HEK293 (cell line): Measurements from ENCODE around the gene FGFR3.

Experiments used
- BCL6B ChIP-seq: fragments of 450-650 bp; formaldehyde crosslinking; IDR thresholded peaks from 2 replicates; pipeline ENCODE4 v1.5.1; 2017; ENCODE audit warnings: missing biosample characterization, missing genetic modification characterization
- GLI4 ChIP-seq: fragments of 450-650 bp; formaldehyde crosslinking; IDR thresholded peaks from 2 replicates; pipeline ENCODE4 v1.5.1; 2016; ENCODE audit warnings: missing biosample characterization, missing genetic modification characterization
- GLIS1 ChIP-seq: fragments of 450-650 bp; formaldehyde crosslinking; IDR thresholded peaks from 2 replicates; pipeline ENCODE4 v1.5.1; 2016; ENCODE audit warnings: missing biosample characterization, missing genetic modification characterization
- HOXD13 ChIP-seq: sonication (generic); formaldehyde crosslinking; IDR thresholded peaks from 2 replicates; pipeline ENCODE4 v1.8.0; 2022; ENCODE audit warnings: missing genetic modification reagents, borderline replicate concordance
- KLF7 ChIP-seq: fragments of 450-650 bp; formaldehyde crosslinking; IDR thresholded peaks from 2 replicates; pipeline ENCODE4 v1.5.1; 2016; ENCODE audit warnings: missing biosample characterization, missing genetic modification characterization, borderline replicate concordance
- SALL2 ChIP-seq: fragments of 450-650 bp; formaldehyde crosslinking; IDR thresholded peaks from 2 replicates; pipeline ENCODE4 v1.5.0; 2017; ENCODE audit warnings: missing biosample characterization, mild to moderate bottlenecking, missing genetic modification characterization, borderline replicate concordance
- YY1 ChIP-seq: fragments of 450-650 bp; formaldehyde crosslinking; IDR thresholded peaks from 2 replicates; pipeline ENCODE4 v1.5.1; 2018; ENCODE audit warnings: missing biosample characterization, missing genetic modification characterization
- ZBTB11 ChIP-seq: fragments of 450-650 bp; formaldehyde crosslinking; conservative IDR thresholded peaks from 2 replicates; pipeline ENCODE4 v1.5.1; 2016; ENCODE audit warnings: low read depth, missing biosample characterization, missing genetic modification characterization
- ZBTB7A ChIP-seq: fragments of 450-650 bp; formaldehyde crosslinking; IDR thresholded peaks from 2 replicates; pipeline ENCODE4 v1.5.1; 2016; ENCODE audit warnings: low read depth, missing biosample characterization, missing genetic modification characterization
- ZEB2 ChIP-seq: fragments of 450-650 bp; formaldehyde crosslinking; IDR thresholded peaks from 2 replicates; pipeline ENCODE4 v1.5.1; 2016; ENCODE audit warnings: missing biosample characterization, missing genetic modification characterization
- ZFP37 ChIP-seq: fragments of 450-650 bp; formaldehyde crosslinking; IDR thresholded peaks from 2 replicates; pipeline ENCODE4 v1.5.1; 2016; ENCODE audit warnings: missing biosample characterization, missing genetic modification characterization
- ZNF10 ChIP-seq: fragments of 450-650 bp; formaldehyde crosslinking; IDR thresholded peaks from 2 replicates; pipeline ENCODE4 v1.5.1; 2017; ENCODE audit warnings: missing biosample characterization, missing genetic modification characterization
- ZNF148 ChIP-seq: fragments of 450-650 bp; formaldehyde crosslinking; IDR thresholded peaks from 2 replicates; pipeline ENCODE4 v1.5.0; 2017; ENCODE audit warnings: missing biosample characterization, missing genetic modification characterization, borderline replicate concordance
- ZNF157 ChIP-seq: fragments of 450-650 bp; formaldehyde crosslinking; IDR thresholded peaks from 2 replicates; pipeline ENCODE4 v1.5.1; 2016; ENCODE audit warnings: missing biosample characterization, missing genetic modification characterization
- ZNF16 ChIP-seq: fragments of 450-650 bp; formaldehyde crosslinking; IDR thresholded peaks from 2 replicates; pipeline ENCODE4 v1.5.1; 2016; ENCODE audit warnings: low read depth, missing biosample characterization, missing genetic modification characterization
- ZNF18 ChIP-seq: fragments of 450-650 bp; formaldehyde crosslinking; IDR thresholded peaks from 2 replicates; pipeline ENCODE4 v1.5.1; 2016; ENCODE audit warnings: missing biosample characterization, missing genetic modification characterization
- ZNF202 ChIP-seq: fragments of 450-650 bp; formaldehyde crosslinking; IDR thresholded peaks from 2 replicates; pipeline ENCODE4 v1.5.1; 2016; ENCODE audit warnings: missing biosample characterization, missing genetic modification characterization, borderline replicate concordance
- ZNF354C ChIP-seq: fragments of 450-650 bp; formaldehyde crosslinking; IDR thresholded peaks from 2 replicates; pipeline ENCODE4 v1.5.1; 2016; ENCODE audit warnings: missing biosample characterization, missing genetic modification characterization, low read depth, borderline replicate concordance
- ZNF394 ChIP-seq: fragments of 450-650 bp; formaldehyde crosslinking; IDR thresholded peaks from 2 replicates; pipeline ENCODE4 v1.5.1; 2016; ENCODE audit warnings: missing biosample characterization, missing genetic modification characterization, mild to moderate bottlenecking, moderate library complexity, borderline replicate concordance
- ZNF449 ChIP-seq: fragments of 450-650 bp; formaldehyde crosslinking; IDR thresholded peaks from 2 replicates; pipeline ENCODE4 v1.5.1; 2017; ENCODE audit warnings: missing biosample characterization, mild to moderate bottlenecking, missing genetic modification characterization, moderate library complexity
- ZNF510 ChIP-seq: fragments of 450-650 bp; formaldehyde crosslinking; IDR thresholded peaks from 2 replicates; pipeline ENCODE4 v1.5.1; 2018; ENCODE audit warnings: mild to moderate bottlenecking, missing genetic modification characterization, missing biosample characterization; ENCODE audit not compliant: insufficient replicate concordance
- ZNF530 ChIP-seq: fragments of 450-650 bp; formaldehyde crosslinking; IDR thresholded peaks from 2 replicates; pipeline ENCODE4 v1.5.1; 2016; ENCODE audit warnings: low read depth, missing biosample characterization, missing genetic modification characterization
- ZNF621 ChIP-seq: fragments of 450-650 bp; formaldehyde crosslinking; IDR thresholded peaks from 2 replicates; pipeline ENCODE4 v1.5.1; 2017; ENCODE audit warnings: missing biosample characterization, missing genetic modification characterization
- ZNF660 ChIP-seq: fragments of 450-650 bp; IDR thresholded peaks from 2 replicates; pipeline ENCODE4 v1.5.1; 2018; ENCODE audit warnings: missing biosample characterization, mild to moderate bottlenecking, missing genetic modification characterization
- ZNF692 ChIP-seq: fragments of 450-650 bp; formaldehyde crosslinking; IDR thresholded peaks from 2 replicates; pipeline ENCODE4 v1.5.1; 2016; ENCODE audit warnings: missing biosample characterization, missing genetic modification characterization
- ZNF701 ChIP-seq: fragments of 450-650 bp; formaldehyde crosslinking; IDR thresholded peaks from 2 replicates; pipeline ENCODE4 v1.5.1; 2016; ENCODE audit warnings: missing biosample characterization, missing genetic modification characterization
- ZNF768 ChIP-seq: fragments of 450-650 bp; formaldehyde crosslinking; IDR thresholded peaks from 2 replicates; pipeline ENCODE4 v1.5.1; 2018; ENCODE audit warnings: missing biosample characterization, mild to moderate bottlenecking, missing genetic modification characterization
- ZSCAN30 ChIP-seq: fragments of 450-650 bp; IDR thresholded peaks from 2 replicates; pipeline ENCODE4 v1.5.1; 2018; ENCODE audit warnings: missing biosample characterization, mild to moderate bottlenecking, missing genetic modification characterization, moderate library complexity
- ZXDB ChIP-seq: fragments of 450-650 bp; formaldehyde crosslinking; IDR thresholded peaks from 2 replicates; pipeline ENCODE4 v1.5.1; 2016; ENCODE audit warnings: missing biosample characterization, missing genetic modification characterization

Gene FGFR3

GRCh38 chr4:1748465-1748995 lies 44.6 kb upstream of the FGFR3 start (continued):
- TF ChIP-seq ZBTB11 (tag by site-specific recombination) (no peak), ZBTB7A (peak; percentile 90), ZNF354C (no peak), GLIS1 (tag by site-specific recombination) (peak; percentile 83), YY1 (tag by site-specific recombination) (no peak), ZEB2 (peak; percentile 64), ZNF16 (tag by site-specific recombination) (no peak), ZNF692 (tag by site-specific recombination) (0 out of 2 replicates have a peak, but pooled peaks have one; percentile 30), HOXD13 (CRISPR knock-in tag) (no peak), ZNF510 (tag by site-specific recombination) (no peak), ZSCAN30 (peak; percentile 79; the same call in 1 of the 2 replicates), ZNF621 (tag by site-specific recombination) (no peak), ZFP37 (tag by site-specific recombination) (0 out of 2 replicates have a peak, but pooled peaks have one; percentile 47), KLF7 (tag by site-specific recombination) (no peak), ZNF701 (tag by site-specific recombination) (no peak), ZNF660 (tag by site-specific recombination) (no peak), ZNF768 (tag by site-specific recombination) (no peak), SALL2 (tag by site-specific recombination) (no peak), ZNF18 (no peak), ZNF157 (no peak), ZXDB (tag by site-specific recombination) (0 out of 2 replicates have a peak, but pooled peaks have one; percentile 21), BCL6B (tag by site-specific recombination) (no peak), GLI4 (tag by site-specific recombination) (no peak), ZNF394 (tag by site-specific recombination) (no peak; the same call in 1 of the 2 replicates), ZNF202 (tag by site-specific recombination) (no peak), ZNF530 (no peak), ZNF449 (tag by site-specific recombination) (no peak), ZNF10 (tag by site-specific recombination) (no peak), ZNF148 (tag by site-specific recombination) (no peak)
